ENCODE data around the gene ILK. TPM values are rescaled to one million over a fixed set of nuclear protein-coding genes. Genes with fewer than 3 reads are reported as not detected.

ILK gene
- total and polyA plus RNA-seq, 7 donors: 68.3 to 173 (median 90.3) TPM

GRCh38 chr11:6563121-6563619 is 40.4 kb upstream of the ILK start:
- Histone ChIP-seq H3K36me3 (ENCODE audit: insufficient read depth in 1 of 2, low read depth in 1 of 2) (peaks cover 0 to 21% of the 10 kb centered on the region in 2 donors), H3K4me1 (peaks cover 32% of the 10 kb centered on the region), H3K27ac (no peak overlapping the region), H3K9me3 (no peaks in the 10 kb centered on the region), H3K27me3 (ENCODE audit: insufficient read depth in 3 of 3, low read length in 2 of 3) (no peaks in the 10 kb centered on the region), H3K4me3 (no peak overlapping the region)
- intact Hi-C loops (cut with DNase I): no loop called here
- 85 to 89% (median 85%) methylated on average over 4 of the region's 4 CpGs for WGBS, 3 donors
- TF ChIP-seq CTCF (IDR thresholded peaks at IDR 0.05): no peak
- ATAC-seq (no peak), DNase-seq (no peak)

GRCh38 chr11:6563667-6564066 is 39.9 kb upstream of the ILK start:
- intact Hi-C loops (cut with DNase I): no loop called here
- no peak for DNase-seq
- H3K36me3 ChIP-seq (ENCODE audit: insufficient read depth in 1 of 2, low read depth in 1 of 2): peaks cover 0 to 21% of the 10 kb centered on the region in 2 donors

GRCh38 chr11:6565325-6565724 is 38.2 kb upstream of the ILK start:
- no peak overlapping the region for H3K27ac ChIP-seq
- whole genome bisulfite sequencing, 3 donors: 74 to 96% (median 96%) methylated on average over 2 of the region's 2 CpGs
- H3K4me3 ChIP-seq: no peak overlapping the region
- H3K4me1 ChIP-seq: peaks cover 22% of the 10 kb centered on the region
- H3K36me3 ChIP-seq (ENCODE audit: insufficient read depth in 1 of 2, low read depth in 1 of 2): peaks cover 0 to 21% of the 10 kb centered on the region in 2 donors
- intact Hi-C loops (cut with DNase I): no loop called here
- no peaks in the 10 kb centered on the region for H3K9me3 ChIP-seq
- DNase-seq: no peak
- no peak for ATAC-seq
- no peak for TF ChIP-seq CTCF (IDR thresholded peaks at IDR 0.05)
- H3K27me3 ChIP-seq (ENCODE audit: insufficient read depth in 3 of 3, low read length in 2 of 3): no peaks in the 10 kb centered on the region

More at GRCh38 chr11:6563667-6564066, 39.9 kb upstream of the ILK start:
- Histone ChIP-seq H3K4me3 (no peak overlapping the region), H3K9me3 (no peaks in the 10 kb centered on the region), H3K4me1 (peaks cover 32% of the 10 kb centered on the region), H3K27me3 (ENCODE audit: insufficient read depth in 3 of 3, low read length in 2 of 3) (no peaks in the 10 kb centered on the region), H3K27ac (no peak overlapping the region)
- 90 to 93% (median 90%) methylated on average over 10 of the region's 10 CpGs for WGBS, 3 donors
- no peak for ATAC-seq
- TF ChIP-seq CTCF (IDR thresholded peaks at IDR 0.05): no peak

GRCh38 chr11:6565988-6566703 is 37.4 kb upstream of the ILK start:
- WGBS, 3 donors: 92 to 98% (median 94%) methylated on average over 5 of the region's 5 CpGs
- no peak for ATAC-seq

More at GRCh38 chr11:6565988-6566703, 37.4 kb upstream of the ILK start:
- no peaks in the 10 kb centered on the region for H3K27me3 ChIP-seq (ENCODE audit: insufficient read depth in 3 of 3, low read length in 2 of 3)
- H3K9me3 ChIP-seq: no peaks in the 10 kb centered on the region
- no peak for DNase-seq
- no peak overlapping the region for H3K4me3 ChIP-seq
- H3K36me3 ChIP-seq (ENCODE audit: insufficient read depth in 1 of 2, low read depth in 1 of 2): peaks cover 0 to 21% of the 10 kb centered on the region in 2 donors
- peaks cover 21% of the 10 kb centered on the region for H3K4me1 ChIP-seq
- intact Hi-C loops (cut with DNase I): no loop called here
- no peak for TF ChIP-seq CTCF (IDR thresholded peaks at IDR 0.05)
- peak overlapping the region; percentile 79 for H3K27ac ChIP-seq
